ENCODE measurements around the gene TBC1D22B. TPM values are rescaled to one million over a fixed set of nuclear protein-coding genes. Genes with fewer than 3 reads are reported as not detected.

The TBC1D22B gene
- total RNA-seq, 1 donor = 6.9 TPM

DNA sequence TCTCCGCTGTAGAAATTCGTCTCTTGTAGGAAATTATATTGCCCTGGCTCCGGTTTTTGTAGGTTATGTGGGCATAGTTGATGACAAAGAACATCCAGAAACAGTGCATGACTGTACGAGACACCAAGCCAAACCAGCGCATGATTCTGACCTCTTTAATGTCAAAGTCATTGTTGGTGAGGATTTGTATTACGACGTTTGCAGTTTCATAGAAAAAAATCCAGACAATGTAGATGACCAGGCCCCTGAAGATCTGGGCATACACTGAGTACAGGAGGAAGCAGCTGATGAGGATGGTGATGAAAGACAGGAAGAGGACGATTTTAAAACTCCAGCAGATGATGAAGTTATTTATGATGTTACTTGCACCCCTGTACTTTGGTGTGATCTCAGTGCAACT lies 39.1 kb upstream of the TBC1D22B start:
- H3K27ac ChIP-seq (ENCODE audit: low read depth, low read length) = no peak overlapping the region
- no peak overlapping the region for H3K4me2 ChIP-seq (ENCODE audit: insufficient read depth, low read length)
- H3K27me3 ChIP-seq (ENCODE audit: insufficient read depth, low read length) = no peaks in the 10 kb centered on the region

DNA sequence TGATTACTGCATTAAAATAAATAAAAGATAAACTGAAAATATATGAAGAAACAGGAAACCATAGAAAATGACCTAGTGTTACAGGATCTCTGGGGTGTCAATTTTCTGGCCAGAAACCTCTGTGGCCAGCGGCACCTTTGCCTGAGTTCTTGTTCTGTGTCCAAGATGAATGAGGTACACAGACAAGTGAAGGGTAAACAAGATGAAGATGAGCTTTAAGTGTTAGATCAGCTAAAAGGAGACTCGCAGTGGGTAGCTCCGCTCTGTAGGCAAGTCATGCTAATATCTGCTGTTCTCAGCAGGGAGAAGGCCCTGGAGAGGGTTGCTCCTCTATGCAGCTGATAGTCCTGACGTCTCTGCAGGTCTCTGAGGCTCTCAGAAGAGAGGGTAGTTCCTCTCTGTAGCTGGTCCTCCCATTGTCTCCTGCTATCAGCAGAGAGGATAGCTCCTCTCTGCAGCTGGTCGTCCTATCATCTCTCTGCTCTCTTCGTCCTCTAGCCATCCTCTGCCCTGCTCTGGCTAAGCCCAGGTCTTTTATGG lies 35.9 kb upstream of the TBC1D22B start:
- H3K79me2 ChIP-seq (ENCODE audit: insufficient read depth, low read length) = no peaks in the 10 kb centered on the region
- peak overlapping the region; percentile 79 for H3K4me3 ChIP-seq (ENCODE audit: insufficient read depth, low read length)
- peak overlapping the region; percentile 96 for H2AFZ ChIP-seq (ENCODE audit: low read length)
- H3K27me3 ChIP-seq (ENCODE audit: insufficient read depth, low read length) = no peaks in the 10 kb centered on the region
- H3K9me3 ChIP-seq (ENCODE audit: low read depth, low read length) = no peaks in the 10 kb centered on the region
- H3K4me2 ChIP-seq (ENCODE audit: insufficient read depth, low read length) = peak overlapping the region; percentile 89
- H3K4me1 ChIP-seq (ENCODE audit: insufficient read depth, low read length) = peaks cover 3% of the 10 kb centered on the region
- TF ChIP-seq CTCF (IDR thresholded peaks at IDR 0.05; ENCODE audit: extremely low read depth, low read depth, low read length) = no peak
- no peaks in the 10 kb centered on the region for H3K36me3 ChIP-seq (ENCODE audit: insufficient read depth, low read length)
- no peak for DNase-seq (ENCODE audit: insufficient read length, low spot score, missing footprints)
- H4K20me1 ChIP-seq (ENCODE audit: insufficient read depth, low read length) = no peaks in the 10 kb centered on the region
- H3K27ac ChIP-seq (ENCODE audit: low read depth, low read length) = no peak overlapping the region

More for the DNA sequence above, 39.1 kb upstream of the TBC1D22B start:
- H4K20me1 ChIP-seq (ENCODE audit: insufficient read depth, low read length) = no peaks in the 10 kb centered on the region
- peaks cover 3% of the 10 kb centered on the region for H3K4me1 ChIP-seq (ENCODE audit: insufficient read depth, low read length)
- no peaks in the 10 kb centered on the region for H3K36me3 ChIP-seq (ENCODE audit: insufficient read depth, low read length)
- H3K4me3 ChIP-seq (ENCODE audit: insufficient read depth, low read length) = no peak overlapping the region
- TF ChIP-seq CTCF (IDR thresholded peaks at IDR 0.05; ENCODE audit: extremely low read depth, low read depth, low read length) = no peak
- no peaks in the 10 kb centered on the region for H3K9me3 ChIP-seq (ENCODE audit: low read depth, low read length)
- H3K79me2 ChIP-seq (ENCODE audit: insufficient read depth, low read length) = no peaks in the 10 kb centered on the region
- no peak for DNase-seq (ENCODE audit: insufficient read length, low spot score, missing footprints)
- peak overlapping the region; percentile 8 for H2AFZ ChIP-seq (ENCODE audit: low read length)

DNA sequence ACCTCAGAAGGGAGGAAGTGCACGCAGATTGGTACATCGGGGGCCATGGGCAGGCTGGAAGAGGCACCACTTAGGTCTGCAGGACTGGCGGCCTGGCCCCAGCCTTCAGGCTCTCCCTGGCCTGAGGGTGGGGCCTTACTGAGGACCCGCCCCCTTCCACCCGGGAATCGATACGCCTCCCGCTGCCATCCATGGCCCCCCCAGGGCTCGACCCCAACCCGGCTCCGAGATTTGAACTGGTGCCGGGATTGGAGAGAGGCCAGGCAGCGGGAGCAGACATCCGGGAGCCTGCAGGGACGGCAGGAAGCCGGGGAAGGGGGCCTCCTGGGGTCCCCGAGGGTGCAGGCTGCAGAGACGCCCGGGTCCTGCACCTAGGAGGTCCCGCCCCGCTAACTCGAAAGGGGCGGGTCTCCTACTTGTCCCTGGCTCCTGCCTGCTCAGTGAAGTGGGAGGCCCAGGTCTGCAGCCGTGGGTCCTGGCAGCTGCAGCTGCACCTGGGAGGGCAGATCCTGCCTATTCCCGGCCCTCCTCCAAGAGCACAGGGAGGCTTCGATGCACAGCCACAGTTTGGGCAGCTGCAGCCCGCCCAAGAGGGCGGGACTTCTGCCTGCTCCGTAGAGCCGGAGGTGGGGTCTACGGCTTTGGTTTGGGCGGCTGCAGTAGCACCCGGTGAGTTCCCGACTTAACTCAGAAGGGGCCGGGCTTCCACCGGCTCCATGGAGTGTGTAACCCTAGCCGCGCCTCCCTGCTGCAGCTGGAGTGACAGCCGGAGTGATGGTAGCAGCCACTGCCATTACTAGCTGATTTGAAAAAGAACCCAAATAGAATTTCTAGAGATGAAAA lies 35.2 kb upstream of the TBC1D22B start:
- peak overlapping the region; percentile 96 for H2AFZ ChIP-seq (ENCODE audit: low read length)
- H3K4me3 ChIP-seq (ENCODE audit: insufficient read depth, low read length) = peak overlapping the region; percentile 79
- DNase-seq (ENCODE audit: insufficient read length, low spot score, missing footprints) = peak; percentile 89
- no peak for TF ChIP-seq CTCF (IDR thresholded peaks at IDR 0.05; ENCODE audit: extremely low read depth, low read depth, low read length)
- no peaks in the 10 kb centered on the region for H3K79me2 ChIP-seq (ENCODE audit: insufficient read depth, low read length)
- H3K27ac ChIP-seq (ENCODE audit: low read depth, low read length) = no peak overlapping the region
- no peaks in the 10 kb centered on the region for H3K36me3 ChIP-seq (ENCODE audit: insufficient read depth, low read length)
- no peaks in the 10 kb centered on the region for H3K9me3 ChIP-seq (ENCODE audit: low read depth, low read length)
- no peaks in the 10 kb centered on the region for H3K27me3 ChIP-seq (ENCODE audit: insufficient read depth, low read length)
- H3K4me2 ChIP-seq (ENCODE audit: insufficient read depth, low read length) = peak overlapping the region; percentile 89
- no peaks in the 10 kb centered on the region for H4K20me1 ChIP-seq (ENCODE audit: insufficient read depth, low read length)
- H3K4me1 ChIP-seq (ENCODE audit: insufficient read depth, low read length) = peaks cover 3% of the 10 kb centered on the region

GRCh38 chr6:37222992-37223391 lies 34.6 kb upstream of the TBC1D22B start:
- H3K4me1 ChIP-seq (ENCODE audit: insufficient read depth, low read length) = peaks cover 3% of the 10 kb centered on the region
- no peaks in the 10 kb centered on the region for H3K9me3 ChIP-seq (ENCODE audit: low read depth, low read length)
- peak overlapping the region; percentile 79 for H3K4me3 ChIP-seq (ENCODE audit: insufficient read depth, low read length)
- no peaks in the 10 kb centered on the region for H4K20me1 ChIP-seq (ENCODE audit: insufficient read depth, low read length)
- H3K27ac ChIP-seq (ENCODE audit: low read depth, low read length) = no peak overlapping the region
- no peaks in the 10 kb centered on the region for H3K79me2 ChIP-seq (ENCODE audit: insufficient read depth, low read length)
- H3K27me3 ChIP-seq (ENCODE audit: insufficient read depth, low read length) = no peaks in the 10 kb centered on the region
- H3K4me2 ChIP-seq (ENCODE audit: insufficient read depth, low read length) = peak overlapping the region; percentile 89
- peak overlapping the region; percentile 96 for H2AFZ ChIP-seq (ENCODE audit: low read length)
- no peak for TF ChIP-seq CTCF (IDR thresholded peaks at IDR 0.05; ENCODE audit: extremely low read depth, low read depth, low read length)
- H3K36me3 ChIP-seq (ENCODE audit: insufficient read depth, low read length) = no peaks in the 10 kb centered on the region
- no peak for DNase-seq (ENCODE audit: insufficient read length, low spot score, missing footprints)
